Activated CD4-positive, alpha-beta T cell treated with anti-CD3 and anti-CD28 coated beads, Interleukin-2, amount 10 ng/mL, durations not matched to agents 7 days and 5 days (primary cell): Measurements from ENCODE around the gene SPAG5. TPM values are rescaled to one million over a fixed set of nuclear protein-coding genes. Genes with fewer than 3 reads are reported as not detected.
"Not testable (repeated sequence)": the region's sequence is repeated elsewhere in the genome, so short reads cannot be mapped to it uniquely, and the experiment has no call there.

Source experiments
- CTCF ChIA-PET: fragments of 350-600 bp; sonication (Branson Sonifier 250); formaldehyde crosslinking; loops from one replicate; lab custom pipeline; 2021; ENCODE audit warnings: antibody characterized with exemption; lab: Charles Lee
- POLR2A ChIA-PET: fragments of 350-600 bp; sonication (Branson Sonifier 250); formaldehyde crosslinking; loops from one replicate; lab custom pipeline; 2021; ENCODE audit warnings: antibody characterized with exemption; lab: Charles Lee
- DNase-seq: peaks from one replicate; pipeline ENCODE4 v3.0.0-alpha.2; 2020
- H3K27ac Mint-ChIP-seq: one replicate; pipeline ENCODE4 v1.8.0; 2021; ENCODE audit warnings: mild to moderate bottlenecking, moderate library complexity, mixed read lengths
- H3K27me3 Mint-ChIP-seq: one replicate; pipeline ENCODE4 v1.8.0; 2021; ENCODE audit warnings: mixed read lengths
- H3K36me3 Mint-ChIP-seq: one replicate; pipeline ENCODE4 v1.8.0; 2021; ENCODE audit warnings: low read depth, mixed read lengths
- H3K4me1 Mint-ChIP-seq: one replicate; pipeline ENCODE4 v1.8.0; 2021; ENCODE audit warnings: mixed read lengths
- H3K4me3 Mint-ChIP-seq: one replicate; pipeline ENCODE4 v1.8.0; 2021; ENCODE audit warnings: mild to moderate bottlenecking, moderate library complexity, mixed read lengths
- H3K9me3 Mint-ChIP-seq: one replicate; pipeline ENCODE4 v1.8.0; 2021; ENCODE audit warnings: mixed read lengths
- total RNA-seq, 2 experiments: library from RNA; stranded (reverse); gene quantifications; one replicate each; pipeline ENCODE4 v1.2.3, GENCODE V29; 2021

SPAG5 gene
- total RNA-seq, 2 experiments from 2014 or later, result 139 to 147 TPM

GRCh38 chr17:28576758-28577465, 21.9 kb downstream of the SPAG5 start, which contains the start of gene ALDOC:
Gene ALDOC (minus strand): TSS chr17:28576895. CDS start chr17:28575532, 1,363 bp downstream.
- Mint-ChIP-seq H3K27ac (peak within 1 kb of the TSS; percentile 87), H3K4me3 (peak within 1 kb of the TSS; percentile 76), H3K36me3 (peaks cover 54% of the 10 kb centered on the region), H3K9me3 (no peaks in the 10 kb centered on the region), H3K4me1 (peaks cover 61% of the 10 kb centered on the region), H3K27me3 (no peaks in the 10 kb centered on the region)
- ChIA-PET POLR2A (interaction anchor here (0.6 to 1.1 kb wide), 2 partner anchors 68 to 177 kb away, joined by 3 to 4 read pairs; partner anchors contain the start of gene BLTP2), CTCF (interaction anchor here (0.5 to 3.1 kb wide), 7 partner anchors 10 to 139 kb away, joined by 3 to 12 read pairs (median 6); partner anchors contain the start of gene SDF2)
- DNase-seq, result peak; percentile 98

GRCh38 chr17:28576016-28576415, 22.8 kb downstream of the SPAG5 start:
- Mint-ChIP-seq H3K27ac (peak overlapping the region; percentile 87), H3K4me3 (peak overlapping the region; percentile 76), H3K4me1 (peaks cover 65% of the 10 kb centered on the region), H3K36me3 (peaks cover 54% of the 10 kb centered on the region)
- H3K27me3 Mint-ChIP-seq, DNase-seq, POLR2A ChIA-PET, H3K9me3 Mint-ChIP-seq: not testable (repeated sequence)
- CTCF ChIA-PET, result interaction anchor here (1.1 to 1.7 kb wide), 5 partner anchors 23 to 85 kb away, joined by 3 to 7 read pairs (median 5); partner anchors contain the start of gene SDF2

GRCh38 chr17:28575126-28575795, 23.6 kb downstream of the SPAG5 start:
- Mint-ChIP-seq H3K4me3 (no peak overlapping the region), H3K27ac (no peak overlapping the region), H3K4me1 (peaks cover 61% of the 10 kb centered on the region), H3K36me3 (peaks cover 49% of the 10 kb centered on the region), H3K9me3 (no peaks in the 10 kb centered on the region), H3K27me3 (no peaks in the 10 kb centered on the region)
- POLR2A ChIA-PET, result no interaction called here
- CTCF ChIA-PET, result interaction anchor here (0.6 to 1.7 kb wide), 4 partner anchors 22 to 86 kb away, joined by 3 to 6 read pairs (median 4); partner anchors contain the start of gene SDF2
- no peak for DNase-seq

GRCh38 chr17:28574526-28574925, 24.3 kb downstream of the SPAG5 start:
- H3K27me3 Mint-ChIP-seq, result no peaks in the 10 kb centered on the region
- peaks cover 48% of the 10 kb centered on the region for H3K36me3 Mint-ChIP-seq
- peak; percentile 24 for DNase-seq
- POLR2A ChIA-PET, result no interaction called here
- no peak overlapping the region for H3K4me3 Mint-ChIP-seq
- peak overlapping the region; percentile 32 for H3K27ac Mint-ChIP-seq
- CTCF ChIA-PET, result interaction anchor here (0.9 kb wide), 1 partner anchor 9 kb away, joined by 3 read pairs; no protein-coding TSS in a partner anchor
- H3K4me1 Mint-ChIP-seq, result peaks cover 61% of the 10 kb centered on the region
- no peaks in the 10 kb centered on the region for H3K9me3 Mint-ChIP-seq

GRCh38 chr17:28573966-28574480, 24.8 kb downstream of the SPAG5 start:
- no peak overlapping the region for H3K4me3 Mint-ChIP-seq
- peaks cover 44% of the 10 kb centered on the region for H3K36me3 Mint-ChIP-seq
- POLR2A ChIA-PET, result no interaction called here

GRCh38 chr17:28573521-28573920, 25.3 kb downstream of the SPAG5 start:
- no peaks in the 10 kb centered on the region for H3K9me3 Mint-ChIP-seq
- DNase-seq, result no peak
- H3K4me1 Mint-ChIP-seq, result peaks cover 59% of the 10 kb centered on the region
- H3K4me3 Mint-ChIP-seq, result no peak overlapping the region
- ChIA-PET POLR2A (no interaction called here), CTCF (interaction anchor here (1.0 kb wide), 1 partner anchor 9 kb away, joined by 4 read pairs; no protein-coding TSS in a partner anchor)
- no peaks in the 10 kb centered on the region for H3K27me3 Mint-ChIP-seq
- H3K36me3 Mint-ChIP-seq, result peaks cover 41% of the 10 kb centered on the region
- peak overlapping the region; percentile 26 for H3K27ac Mint-ChIP-seq

More at GRCh38 chr17:28573966-28574480, 24.8 kb downstream of the SPAG5 start:
- H3K27me3 Mint-ChIP-seq, result no peaks in the 10 kb centered on the region
- H3K27ac Mint-ChIP-seq, result peak overlapping the region; percentile 32
- CTCF ChIA-PET, result interaction anchor here (0.9 kb wide), 1 partner anchor 8 kb away, joined by 3 read pairs; no protein-coding TSS in a partner anchor
- no peak for DNase-seq
- no peaks in the 10 kb centered on the region for H3K9me3 Mint-ChIP-seq
- H3K4me1 Mint-ChIP-seq, result peaks cover 58% of the 10 kb centered on the region

- CTCF ChIA-PET, result interaction anchor here (1.0 to 2.1 kb wide), 2 partner anchors 10 to 71 kb away, joined by 4 to 7 read pairs; no protein-coding TSS in a partner anchor
- H3K4me3 Mint-ChIP-seq, result no peak overlapping the region
- peaks cover 62% of the 10 kb centered on the region for H3K4me1 Mint-ChIP-seq
Observed at GRCh38 chr17:28573040-28573380, 25.8 kb downstream of the SPAG5 start.

GRCh38 chr17:28572259-28573039, 26.4 kb downstream of the SPAG5 start:
- ChIA-PET POLR2A (interaction anchor here (0.6 kb wide), 1 partner anchor 18 kb away, joined by 4 read pairs; no protein-coding TSS in a partner anchor), CTCF (interaction anchor here (1.0 to 3.9 kb wide), 5 partner anchors 10 to 71 kb away, joined by 3 to 27 read pairs (median 4); no protein-coding TSS in a partner anchor)
- Mint-ChIP-seq H3K27ac (peak overlapping the region; percentile 95), H3K27me3 (no peaks in the 10 kb centered on the region), H3K4me1 (peaks cover 64% of the 10 kb centered on the region), H3K4me3 (peak overlapping the region; percentile 95), H3K9me3 (no peaks in the 10 kb centered on the region), H3K36me3 (peaks cover 41% of the 10 kb centered on the region)
- DNase-seq, result no peak

More at GRCh38 chr17:28573040-28573380, 25.8 kb downstream of the SPAG5 start:
- H3K27me3 Mint-ChIP-seq, result no peaks in the 10 kb centered on the region
- POLR2A ChIA-PET, result no interaction called here
- DNase-seq, result no peak
- H3K9me3 Mint-ChIP-seq, result no peaks in the 10 kb centered on the region
- peak overlapping the region; percentile 26 for H3K27ac Mint-ChIP-seq
- peaks cover 41% of the 10 kb centered on the region for H3K36me3 Mint-ChIP-seq

- H3K27ac Mint-ChIP-seq, result peak within 1 kb of the TSS; percentile 95
- H3K9me3 Mint-ChIP-seq, result no peaks in the 10 kb centered on the region
- DNase-seq, result peak; percentile 94
- peak within 1 kb of the TSS; percentile 95 for H3K4me3 Mint-ChIP-seq
- H3K27me3 Mint-ChIP-seq, result no peaks in the 10 kb centered on the region
- ChIA-PET CTCF (interaction anchor here (1.0 to 3.9 kb wide), 7 partner anchors 10 to 155 kb away, joined by 3 to 27 read pairs (median 7); partner anchors contain the start of gene TLCD1), POLR2A (interaction anchor here (0.6 to 1.0 kb wide), 2 partner anchors 148 to 1555 kb away, joined by 4 to 5 read pairs; partner anchors contain the start of gene RPL23A)
- peaks cover 62% of the 10 kb centered on the region for H3K4me1 Mint-ChIP-seq
- peaks cover 38% of the 10 kb centered on the region for H3K36me3 Mint-ChIP-seq
Observed at GRCh38 chr17:28571361-28572122, 27.3 kb downstream of the SPAG5 start, which contains the start of gene PIGS. Gene PIGS (minus strand): TSS chr17:28571524. CDS start chr17:28571496, 28 bp downstream.

- Mint-ChIP-seq H3K27ac (peak overlapping the region; percentile 95), H3K4me3 (peak overlapping the region; percentile 95), H3K36me3 (peaks cover 38% of the 10 kb centered on the region), H3K9me3 (no peaks in the 10 kb centered on the region), H3K4me1 (peaks cover 55% of the 10 kb centered on the region), H3K27me3 (no peaks in the 10 kb centered on the region)
- ChIA-PET CTCF (interaction anchor here (0.5 to 3.9 kb wide), 9 partner anchors 9 to 156 kb away, joined by 3 to 27 read pairs (median 7); partner anchors contain the start of gene TLCD1), POLR2A (interaction anchor here (1.0 kb wide), 1 partner anchor 149 kb away, joined by 5 read pairs; the partner anchor contains the start of gene RPL23A)
- DNase-seq, result peak; percentile 62
Observed at GRCh38 chr17:28570716-28571360, 28.0 kb downstream of the SPAG5 start.
